ENCODE results near the gene RASGRP4. TPM values are rescaled to one million over a fixed set of nuclear protein-coding genes. Genes with fewer than 3 reads are reported as not detected.
A peak's percentile ranks its signal among the peaks of the same experiment; 100 is the strongest.

Gene RASGRP4
- total RNA-seq, 2 donors from 2014 or later: 3.6 to 16.9 TPM

- H3K27me3 ChIP-seq (replicated peaks; ENCODE audit: insufficient read depth): no peaks in the 10 kb centered on the region
Observed at GRCh38 chr19:38440592-38440991, 14.6 kb upstream of the RASGRP4 start.

GRCh38 chr19:38437917-38438316 is 11.9 kb upstream of the RASGRP4 start:
- DNase-seq (ENCODE audit: low spot score): no peak
- Histone ChIP-seq H3K4me3 (no peak overlapping the region), H3K27ac (no peak overlapping the region), H3K27me3 (replicated peaks; ENCODE audit: insufficient read depth) (no peaks in the 10 kb centered on the region), H3K36me3 (no peaks in the 10 kb centered on the region), H3K4me1 (ENCODE audit: control insufficient read depth in 1 of 2, low read depth in 2 of 2) (no peaks in the 10 kb centered on the region), H3K9me3 (no peaks in the 10 kb centered on the region)
- no peak for ATAC-seq (ENCODE audit: insufficient number of reproducible peaks, low FRiP score, low read depth)
- TF ChIP-seq, protein P1, sequence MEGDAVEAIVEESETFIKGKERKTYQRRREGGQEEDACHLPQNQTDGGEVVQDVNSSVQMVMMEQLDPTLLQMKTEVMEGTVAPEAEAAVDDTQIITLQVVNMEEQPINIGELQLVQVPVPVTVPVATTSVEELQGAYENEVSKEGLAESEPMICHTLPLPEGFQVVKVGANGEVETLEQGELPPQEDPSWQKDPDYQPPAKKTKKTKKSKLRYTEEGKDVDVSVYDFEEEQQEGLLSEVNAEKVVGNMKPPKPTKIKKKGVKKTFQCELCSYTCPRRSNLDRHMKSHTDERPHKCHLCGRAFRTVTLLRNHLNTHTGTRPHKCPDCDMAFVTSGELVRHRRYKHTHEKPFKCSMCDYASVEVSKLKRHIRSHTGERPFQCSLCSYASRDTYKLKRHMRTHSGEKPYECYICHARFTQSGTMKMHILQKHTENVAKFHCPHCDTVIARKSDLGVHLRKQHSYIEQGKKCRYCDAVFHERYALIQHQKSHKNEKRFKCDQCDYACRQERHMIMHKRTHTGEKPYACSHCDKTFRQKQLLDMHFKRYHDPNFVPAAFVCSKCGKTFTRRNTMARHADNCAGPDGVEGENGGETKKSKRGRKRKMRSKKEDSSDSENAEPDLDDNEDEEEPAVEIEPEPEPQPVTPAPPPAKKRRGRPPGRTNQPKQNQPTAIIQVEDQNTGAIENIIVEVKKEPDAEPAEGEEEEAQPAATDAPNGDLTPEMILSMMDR (IDR thresholded peaks at IDR 0.05): no peak

More at GRCh38 chr19:38440592-38440991, 14.6 kb upstream of the RASGRP4 start:
- Histone ChIP-seq H3K9me3 (no peaks in the 10 kb centered on the region), H3K27ac (no peak overlapping the region), H3K36me3 (no peaks in the 10 kb centered on the region), H3K4me3 (no peak overlapping the region), H3K4me1 (ENCODE audit: control insufficient read depth in 1 of 2, low read depth in 2 of 2) (no peaks in the 10 kb centered on the region)
- TF ChIP-seq, protein P1 (IDR thresholded peaks at IDR 0.05): no peak
- DNase-seq (ENCODE audit: low spot score) (no peak), ATAC-seq (ENCODE audit: insufficient number of reproducible peaks, low FRiP score, low read depth) (no peak)

GRCh38 chr19:38437295-38437694 is 11.3 kb upstream of the RASGRP4 start:
- Histone ChIP-seq H3K27ac (no peak overlapping the region), H3K4me1 (ENCODE audit: control insufficient read depth in 1 of 2, low read depth in 2 of 2) (no peaks in the 10 kb centered on the region), H3K36me3 (no peaks in the 10 kb centered on the region), H3K4me3 (no peak overlapping the region), H3K27me3 (replicated peaks; ENCODE audit: insufficient read depth) (no peaks in the 10 kb centered on the region), H3K9me3 (no peaks in the 10 kb centered on the region)
- ATAC-seq (ENCODE audit: insufficient number of reproducible peaks, low FRiP score, low read depth) (no peak), DNase-seq (ENCODE audit: low spot score) (no peak)
- TF ChIP-seq, protein P1 (IDR thresholded peaks at IDR 0.05): no peak

DNA sequence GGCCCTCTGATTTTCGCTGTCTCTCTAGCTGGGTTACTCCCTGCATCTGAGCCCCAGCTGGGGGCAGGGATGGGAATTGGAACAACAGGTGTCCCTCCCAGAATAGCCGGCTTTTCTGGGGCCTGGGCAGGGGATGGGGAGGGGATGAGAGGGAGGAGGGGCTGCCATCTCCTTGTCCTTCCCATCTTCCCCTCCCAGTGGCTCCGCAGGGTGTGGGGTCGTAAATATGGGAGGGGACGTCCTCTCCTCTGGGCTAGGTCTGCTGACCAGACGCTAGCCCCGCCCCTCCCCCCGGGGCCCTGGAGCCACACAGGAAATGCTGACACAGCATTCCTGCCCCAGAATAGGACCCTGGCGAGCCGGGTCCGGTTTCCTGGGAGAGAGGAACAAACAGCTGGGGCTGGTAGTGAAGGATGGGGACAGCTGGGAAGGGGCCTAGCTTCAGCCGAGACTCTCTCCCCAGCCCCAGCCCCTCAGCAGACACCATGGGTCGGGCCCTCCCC is 8.6 kb upstream of the RASGRP4 start:
- no peak for ATAC-seq (ENCODE audit: insufficient number of reproducible peaks, low FRiP score, low read depth)
- Histone ChIP-seq H3K36me3 (no peaks in the 10 kb centered on the region), H3K27ac (no peak overlapping the region), H3K4me3 (peak overlapping the region; percentile 45), H3K27me3 (replicated peaks; ENCODE audit: insufficient read depth) (no peaks in the 10 kb centered on the region), H3K4me1 (ENCODE audit: control insufficient read depth in 1 of 2, low read depth in 2 of 2) (no peaks in the 10 kb centered on the region), H3K9me3 (no peaks in the 10 kb centered on the region)
- DNase-seq (ENCODE audit: low spot score): no peak
- TF ChIP-seq, protein P1 (IDR thresholded peaks at IDR 0.05): no peak

- Histone ChIP-seq H3K9me3 (no peaks in the 10 kb centered on the region), H3K36me3 (no peaks in the 10 kb centered on the region), H3K27ac (no peak within 1 kb of the TSS), H3K4me3 (peak within 1 kb of the TSS; percentile 45), H3K4me1 (ENCODE audit: control insufficient read depth in 1 of 2, low read depth in 2 of 2) (no peaks in the 10 kb centered on the region), H3K27me3 (replicated peaks; ENCODE audit: insufficient read depth) (no peaks in the 10 kb centered on the region)
- TF ChIP-seq, protein P1 (IDR thresholded peaks at IDR 0.05): no peak
- ATAC-seq (ENCODE audit: insufficient number of reproducible peaks, low FRiP score, low read depth) (no peak), DNase-seq (ENCODE audit: low spot score) (no peak)
Observed at GRCh38 chr19:38433268-38433733, 7.3 kb upstream of the RASGRP4 start, which contains the start of gene RYR1. Gene RYR1 (plus strand): TSS chr19:38433691. CDS start chr19:38433830, 139 bp downstream.

Data from thoracic aorta (tissue), 2 donors.